ENCODE data around the gene OR5T3.
"Not testable (repeated sequence)": the region's sequence is repeated elsewhere in the genome, so short reads cannot be mapped to it uniquely, and the experiment has no call there.

The OR5T3 gene

GRCh38 chr11:56251954-56252353 lies at the start of gene OR5T3:
Gene OR5T3 (plus strand): TSS chr11:56252254. CDS start chr11:56252254, 0 bp downstream.
- no peak for DNase-seq (ENCODE audit: low read depth in 2 of 2)

DNA sequence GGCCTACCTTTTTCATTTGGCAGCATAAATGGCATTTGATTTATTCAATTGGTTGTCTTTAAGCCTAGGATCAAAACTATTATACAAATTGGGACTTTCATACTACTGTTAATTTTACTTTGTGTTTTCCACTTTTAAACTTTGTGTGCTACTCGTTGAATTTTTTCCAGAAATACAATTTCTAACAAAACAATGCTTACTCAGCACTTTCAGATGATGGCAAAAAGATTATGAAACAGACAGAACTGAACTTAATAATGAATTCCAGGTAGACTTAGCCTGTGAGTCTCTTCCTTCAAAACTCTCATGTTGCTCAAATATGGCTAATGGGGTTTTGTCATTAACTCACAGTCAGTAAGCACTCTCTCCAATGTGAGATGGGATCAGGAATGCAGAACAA lies 44.3 kb upstream of the OR5T3 start:
- no peak for DNase-seq (ENCODE audit: low read depth in 2 of 2)

GRCh38 chr11:56214537-56214936 lies 37.5 kb upstream of the OR5T3 start:
- no peak for DNase-seq (ENCODE audit: low read depth in 2 of 2)

DNA sequence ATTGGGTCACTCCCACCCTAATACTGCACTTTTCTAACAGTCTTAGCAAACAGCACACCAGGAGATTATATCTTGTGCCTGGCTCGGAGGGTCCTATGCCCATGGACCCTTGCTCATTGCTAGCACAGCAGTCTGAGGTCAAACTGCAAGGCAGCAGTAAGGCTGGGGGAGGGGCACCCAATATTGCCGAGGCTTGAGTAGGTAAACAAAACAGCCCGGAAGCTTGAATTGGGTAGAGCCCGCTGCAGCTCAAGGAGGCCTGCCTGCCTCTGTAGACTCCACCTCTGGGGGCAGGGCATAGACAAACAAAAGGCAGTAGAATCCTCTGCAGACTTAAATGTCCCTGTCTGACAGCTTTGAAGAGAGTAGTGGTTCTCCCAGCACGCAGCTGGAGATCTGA lies 32.3 kb upstream of the OR5T3 start:
- not testable (repeated sequence) for DNase-seq (ENCODE audit: low read depth in 2 of 2)

DNA sequence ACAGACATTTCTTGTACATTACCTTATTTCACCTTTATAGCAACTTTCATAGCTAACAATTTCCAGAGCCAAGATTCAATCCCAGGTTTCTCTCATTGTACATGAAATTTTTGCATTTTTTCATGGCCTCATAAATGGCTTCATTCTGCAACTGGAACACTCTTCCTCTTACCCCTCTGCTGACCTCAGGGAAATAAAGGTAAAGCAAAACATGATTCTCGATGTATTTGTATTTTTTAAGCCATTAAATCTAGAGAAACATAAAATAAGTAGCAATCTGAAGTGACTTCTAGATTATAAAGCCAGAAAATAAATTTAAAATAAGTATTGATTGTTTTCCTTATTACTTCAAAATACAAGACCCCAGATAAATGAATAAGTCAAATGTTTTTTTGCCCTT lies 17.9 kb upstream of the OR5T3 start, which contains the start of gene OR5T2:
Gene OR5T2, minus strand, starts transcription at position 101 of the 400 bp plus-strand sequence. CDS start 1,193 bp downstream, outside the sequence.
- DNase-seq (ENCODE audit: low read depth in 2 of 2) = no peak

GRCh38 chr11:56271092-56271491 lies 19.0 kb downstream of the OR5T3 start:
- no peak for DNase-seq (ENCODE audit: low read depth in 2 of 2)

- no peak for DNase-seq (ENCODE audit: low read depth in 2 of 2)
Measured at GRCh38 chr11:56273854-56274253, 21.8 kb downstream of the OR5T3 start, which contains the start of gene OR5T1. Gene OR5T1 (plus strand): TSS chr11:56274154. CDS start chr11:56275639, 1,485 bp downstream.

- no peak for DNase-seq (ENCODE audit: low read depth in 2 of 2)
Measured at GRCh38 chr11:56292154-56292553, 40.1 kb downstream of the OR5T3 start, which contains the start of gene OR8H1. Gene OR8H1 (minus strand): TSS chr11:56292254. CDS start chr11:56291062, 1,192 bp downstream.

- no peak for DNase-seq (ENCODE audit: low read depth in 2 of 2)
Measured at GRCh38 chr11:56296898-56297297, 44.8 kb downstream of the OR5T3 start.
